Smooth muscle cell (in vitro differentiated cells): ENCODE data around the gene FBXW12. TPM values are rescaled to one million over a fixed set of nuclear protein-coding genes. Genes with fewer than 3 reads are reported as not detected.

Experiments used
- DNase-seq: peaks from one replicate; lab custom pipeline; 2025; ENCODE audit not compliant: unreplicated experiment; lab: John Stamatoyannopoulos, UW
- H2AFZ ChIP-seq: fragments of 200-600 bp; sonication (generic); 2 replicates; pipeline ENCODE4 v1.6.0; 2016; ENCODE audit warnings: antibody characterized with exemption, low read depth, mild to moderate bottlenecking
- H3F3A ChIP-seq: fragments of 200-600 bp; sonication (generic); 2 replicates; pipeline ENCODE4 v1.6.0; 2017; ENCODE audit warnings: antibody characterized with exemption, low read depth
- H3K27ac ChIP-seq: fragments of 200-600 bp; sonication (generic); 2 replicates; pipeline ENCODE4 v1.5.1; 2016; ENCODE audit warnings: low read depth, mild to moderate bottlenecking
- H3K27me3 ChIP-seq: fragments of 200-600 bp; sonication (generic); 2 replicates; pipeline ENCODE4 v1.6.1; 2016; ENCODE audit warnings: low read depth, mild to moderate bottlenecking
- H3K36me3 ChIP-seq: fragments of 200-600 bp; sonication (generic); 2 replicates; pipeline ENCODE4 v1.5.1; 2016; ENCODE audit warnings: low read depth
- H3K4me1 ChIP-seq: fragments of 200-600 bp; sonication (generic); 2 replicates; pipeline ENCODE4 v1.5.1; 2016; ENCODE audit warnings: low read depth
- H3K4me2 ChIP-seq: fragments of 200-600 bp; sonication (generic); 2 replicates; pipeline ENCODE4 v1.6.0; 2016; ENCODE audit warnings: mild to moderate bottlenecking
- H3K4me3 ChIP-seq: fragments of 200-600 bp; sonication (generic); 2 replicates; pipeline ENCODE4 v1.5.1; 2016; ENCODE audit warnings: mild to moderate bottlenecking
- H3K79me2 ChIP-seq: fragments of 200-600 bp; sonication (generic); 2 replicates; pipeline ENCODE4 v1.6.0; 2016; ENCODE audit warnings: low read depth, mild to moderate bottlenecking
- H3K9ac ChIP-seq: fragments of 200-600 bp; sonication (generic); 2 replicates; pipeline ENCODE4 v1.6.0; 2016; ENCODE audit warnings: low read depth
- H3K9me3 ChIP-seq: fragments of 200-600 bp; sonication (generic); replicated peaks from 2 replicates; pipeline ENCODE4 v1.5.1; 2016; ENCODE audit warnings: low read depth
- H4K20me1 ChIP-seq: fragments of 200-600 bp; sonication (generic); 2 replicates; pipeline ENCODE4 v1.6.0; 2016; ENCODE audit warnings: low read depth
- WGBS: methylation state at CpG from one replicate; pipeline ENCODE4 v1.1.7; 2016; ENCODE audit warnings: low lambda C conversion rate; 5-methylcytosine and 5-hydroxymethylcytosine counted together
- polyA plus RNA-seq: library from polyadenylated mRNA; unstranded; fragments of >200 nt; fragmentation: Nextera tagmentation; extraction: Ambion mirVana; gene quantifications from 2 replicates; pipeline ENCODE4 v1.2.1, GENCODE V29; 2016
- total RNA-seq: library from RNA; depleted of rRNA; stranded (reverse); fragments of >200 nt; gene quantifications from 2 replicates; pipeline ENCODE4 v1.2.3, GENCODE V29; 2014
- TF ChIP-seq, protein P1 (sequence below): fragments of 200-600 bp; sonication (generic); IDR thresholded peaks from 2 replicates; pipeline ENCODE4 v1.5.1; 2017; ENCODE audit warnings: borderline replicate concordance, mild to moderate bottlenecking, antibody characterized with exemption; ENCODE audit not compliant: insufficient read depth, poor library complexity, severe bottlenecking

FBXW12 gene
- total and polyA plus RNA-seq, 2 experiments from 2014 or later, result 0.07 TPM; not detected in 1

DNA sequence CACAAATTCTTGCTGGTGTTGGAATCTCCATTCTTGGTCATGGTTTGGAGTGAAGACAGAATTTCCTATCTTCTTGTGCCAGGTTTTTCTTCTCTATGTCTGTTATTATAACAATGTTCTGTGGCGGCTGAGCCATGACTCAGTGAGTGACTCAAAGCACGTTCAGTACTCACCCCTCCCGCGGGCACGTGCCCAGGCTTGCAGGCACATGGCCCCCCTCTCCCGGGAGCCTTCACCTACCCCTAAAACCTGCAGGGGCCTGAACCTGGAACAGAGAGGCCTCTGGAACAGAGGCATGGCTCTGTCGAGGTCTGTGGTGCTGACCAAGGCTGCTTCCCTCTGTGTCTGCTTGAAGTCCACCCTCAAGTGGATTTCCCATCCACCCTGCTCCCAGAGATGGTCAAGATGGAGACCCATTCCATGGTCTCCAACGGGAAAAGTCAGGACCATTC, 30.3 kb downstream of the FBXW12 start:
- no peaks in the 10 kb centered on the region for H3K4me1 ChIP-seq
- DNase-seq, result no peak
- no peak overlapping the region for H2AFZ ChIP-seq
- no peak overlapping the region for H3K9ac ChIP-seq
- H3K27me3 ChIP-seq, result no peaks in the 10 kb centered on the region
- no peaks in the 10 kb centered on the region for H3K79me2 ChIP-seq
- no peaks in the 10 kb centered on the region for H3K9me3 ChIP-seq
- H3K4me3 ChIP-seq, result no peak overlapping the region
- no peaks in the 10 kb centered on the region for H3F3A ChIP-seq
- no peaks in the 10 kb centered on the region for H3K36me3 ChIP-seq
- TF ChIP-seq, protein P1, sequence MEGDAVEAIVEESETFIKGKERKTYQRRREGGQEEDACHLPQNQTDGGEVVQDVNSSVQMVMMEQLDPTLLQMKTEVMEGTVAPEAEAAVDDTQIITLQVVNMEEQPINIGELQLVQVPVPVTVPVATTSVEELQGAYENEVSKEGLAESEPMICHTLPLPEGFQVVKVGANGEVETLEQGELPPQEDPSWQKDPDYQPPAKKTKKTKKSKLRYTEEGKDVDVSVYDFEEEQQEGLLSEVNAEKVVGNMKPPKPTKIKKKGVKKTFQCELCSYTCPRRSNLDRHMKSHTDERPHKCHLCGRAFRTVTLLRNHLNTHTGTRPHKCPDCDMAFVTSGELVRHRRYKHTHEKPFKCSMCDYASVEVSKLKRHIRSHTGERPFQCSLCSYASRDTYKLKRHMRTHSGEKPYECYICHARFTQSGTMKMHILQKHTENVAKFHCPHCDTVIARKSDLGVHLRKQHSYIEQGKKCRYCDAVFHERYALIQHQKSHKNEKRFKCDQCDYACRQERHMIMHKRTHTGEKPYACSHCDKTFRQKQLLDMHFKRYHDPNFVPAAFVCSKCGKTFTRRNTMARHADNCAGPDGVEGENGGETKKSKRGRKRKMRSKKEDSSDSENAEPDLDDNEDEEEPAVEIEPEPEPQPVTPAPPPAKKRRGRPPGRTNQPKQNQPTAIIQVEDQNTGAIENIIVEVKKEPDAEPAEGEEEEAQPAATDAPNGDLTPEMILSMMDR, result no peak
- H4K20me1 ChIP-seq, result no peaks in the 10 kb centered on the region
- peak overlapping the region; percentile 42 for H3K27ac ChIP-seq
- no peak overlapping the region for H3K4me2 ChIP-seq
- 62% methylated on average over 8 of the region's 8 CpGs for WGBS

DNA sequence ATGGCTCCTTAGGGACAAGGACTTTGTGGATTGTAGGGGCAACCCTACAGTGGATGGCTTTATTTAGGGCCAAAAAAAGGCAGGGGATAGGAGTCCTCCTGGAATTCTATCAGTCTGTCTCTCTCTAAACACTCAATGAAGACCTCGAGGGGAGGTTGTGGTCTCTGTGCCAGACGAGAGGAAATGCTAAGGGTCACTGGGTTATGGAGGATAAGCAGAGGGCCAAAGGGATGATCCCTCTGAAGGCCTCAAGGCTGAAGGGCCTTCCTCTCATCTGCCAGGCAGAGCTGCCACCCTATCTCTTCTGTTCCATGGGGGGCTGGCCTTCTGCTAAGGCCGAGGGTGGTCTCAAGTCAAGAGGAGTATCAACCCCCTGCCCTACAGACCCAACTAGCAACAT, 30.9 kb downstream of the FBXW12 start:
- no peak overlapping the region for H2AFZ ChIP-seq
- H3K36me3 ChIP-seq, result no peaks in the 10 kb centered on the region
- TF ChIP-seq, protein P1, result no peak
- H3K4me2 ChIP-seq, result no peak overlapping the region
- H3K9ac ChIP-seq, result no peak overlapping the region
- no peaks in the 10 kb centered on the region for H3K79me2 ChIP-seq
- H3K27me3 ChIP-seq, result no peaks in the 10 kb centered on the region
- no peaks in the 10 kb centered on the region for H3K9me3 ChIP-seq
- H4K20me1 ChIP-seq, result no peaks in the 10 kb centered on the region
- H3K4me3 ChIP-seq, result no peak overlapping the region
- H3K4me1 ChIP-seq, result no peaks in the 10 kb centered on the region
- WGBS, result 87% methylated on average over 3 of the region's 3 CpGs
- no peaks in the 10 kb centered on the region for H3F3A ChIP-seq
- no peak for DNase-seq
- H3K27ac ChIP-seq, result no peak overlapping the region

DNA sequence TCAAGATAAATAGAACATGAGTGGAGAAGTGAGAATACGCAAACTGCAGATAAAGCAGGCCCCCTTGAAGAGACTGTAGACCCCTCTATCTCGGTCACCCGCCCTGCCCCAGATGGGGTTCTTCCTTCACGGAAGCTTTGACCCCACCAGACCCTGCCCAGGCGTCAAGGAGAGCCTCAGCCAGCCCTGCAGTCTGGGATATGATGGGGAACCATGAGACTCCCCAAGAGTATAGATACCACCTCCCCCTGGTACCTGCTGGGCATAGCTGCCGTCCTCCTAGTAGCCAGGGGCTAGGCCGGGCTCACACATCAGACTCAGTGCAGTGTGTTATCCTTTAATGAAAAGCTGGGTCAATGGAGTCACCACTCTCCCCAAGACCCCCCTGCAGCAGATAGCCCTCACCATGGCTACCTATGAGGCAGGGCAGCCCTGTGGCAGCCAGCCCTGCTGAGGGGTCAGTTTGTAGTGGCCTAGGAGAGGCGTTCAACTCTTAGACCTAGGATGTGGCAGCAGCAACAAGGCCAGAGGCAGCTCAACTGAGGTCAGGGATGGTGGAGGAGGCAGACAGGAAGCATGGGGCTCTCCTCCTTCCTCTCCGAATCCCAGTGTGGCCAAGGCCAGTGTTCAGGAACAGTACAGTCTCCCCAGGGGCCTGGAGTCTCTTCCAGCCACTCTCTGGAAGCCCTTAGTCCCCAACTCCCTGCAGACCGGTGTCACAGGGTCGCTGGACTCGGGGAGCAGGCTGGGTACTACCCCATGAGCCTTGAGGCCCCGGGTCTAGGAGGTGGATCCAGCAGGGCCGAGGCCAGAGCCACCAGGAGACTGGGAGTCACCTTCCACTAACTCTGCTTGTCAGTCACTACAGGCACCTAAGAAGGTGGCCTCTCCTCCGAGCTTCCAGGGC, 31.8 kb downstream of the FBXW12 start:
- TF ChIP-seq, protein P1, result no peak

More for the DNA sequence above, 31.8 kb downstream of the FBXW12 start:
- no peaks in the 10 kb centered on the region for H3F3A ChIP-seq
- H2AFZ ChIP-seq, result no peak overlapping the region
- H3K27me3 ChIP-seq, result no peaks in the 10 kb centered on the region
- no peaks in the 10 kb centered on the region for H3K4me1 ChIP-seq
- no peak for DNase-seq
- no peak overlapping the region for H3K4me2 ChIP-seq
- H3K79me2 ChIP-seq, result no peaks in the 10 kb centered on the region
- no peaks in the 10 kb centered on the region for H4K20me1 ChIP-seq
- no peaks in the 10 kb centered on the region for H3K9me3 ChIP-seq
- H3K4me3 ChIP-seq, result no peak overlapping the region
- no peak overlapping the region for H3K27ac ChIP-seq
- no peaks in the 10 kb centered on the region for H3K36me3 ChIP-seq
- H3K9ac ChIP-seq, result no peak overlapping the region
- 94% methylated on average over 15 of the region's 15 CpGs for WGBS
